ENCODE results near the gene RAB10. TPM values are rescaled to one million over a fixed set of nuclear protein-coding genes. Genes with fewer than 3 reads are reported as not detected.

Gene RAB10
- total and polyA plus RNA-seq, 5 experiments from 2014 or later = 62.6 to 80.5 (median 66.6) TPM

DNA sequence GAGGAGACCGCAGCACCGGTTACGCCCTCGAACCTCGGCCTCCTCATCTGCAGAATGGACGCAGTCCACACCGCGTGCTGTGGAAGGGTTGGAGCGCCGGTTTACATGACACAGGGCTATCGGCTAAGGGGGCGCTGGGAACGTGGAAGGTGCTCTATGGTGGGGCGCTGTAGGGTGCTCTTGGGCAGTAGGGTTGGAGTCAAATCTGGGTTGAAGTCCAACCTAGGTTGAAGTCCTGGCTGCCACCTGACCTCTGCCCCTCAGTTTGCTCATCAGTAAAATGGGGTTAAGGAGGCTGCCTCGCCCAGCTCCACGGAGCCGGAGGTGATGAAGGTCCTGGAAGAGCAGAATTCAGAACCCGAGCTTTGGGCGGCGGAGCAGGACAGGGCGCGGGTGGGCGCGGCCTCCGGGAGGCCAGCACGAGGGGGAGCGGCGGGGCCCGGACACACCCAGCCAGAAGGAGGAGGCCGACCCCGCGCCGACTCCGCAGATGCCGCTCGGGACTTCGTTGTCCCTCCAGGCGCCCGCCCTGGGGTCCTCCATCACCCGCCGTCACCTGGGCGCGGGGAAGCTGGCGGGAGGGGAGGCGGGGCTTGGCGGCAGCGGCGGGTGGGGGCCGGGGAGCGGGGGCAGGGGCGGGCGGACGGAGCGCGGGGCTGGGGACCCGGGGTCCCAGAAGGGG, 138.4 kb downstream of the RAB10 start:
- peaks cover 0 to 9% (median 0%) of the 10 kb centered on the region in 3 donors for H3K36me3 Mint-ChIP-seq
- POLR2A ChIA-PET = interaction anchor here (1.7 kb wide), 1 partner anchor 12 kb away, joined by 9 read pairs; no protein-coding TSS in a partner anchor
- peaks cover 6 to 17% (median 14%) of the 10 kb centered on the region in 4 donors for H3K4me1 Mint-ChIP-seq
- H3K4me3 Mint-ChIP-seq = peak overlapping the region; percentile 74 to 93 (median 82)
- H3K27me3 Mint-ChIP-seq = peaks cover 19 to 61% (median 31%) of the 10 kb centered on the region in 5 donors
- H3K9me3 Mint-ChIP-seq = peaks cover 0 to 2% (median 0%) of the 10 kb centered on the region in 9 donors
- ATAC-seq (peak; percentile 24 to 37), DNase-seq (no peak)
- peak overlapping the region in 3 of 10 donors; percentile 40 to 95 (median 89) for H3K27ac Mint-ChIP-seq

DNA sequence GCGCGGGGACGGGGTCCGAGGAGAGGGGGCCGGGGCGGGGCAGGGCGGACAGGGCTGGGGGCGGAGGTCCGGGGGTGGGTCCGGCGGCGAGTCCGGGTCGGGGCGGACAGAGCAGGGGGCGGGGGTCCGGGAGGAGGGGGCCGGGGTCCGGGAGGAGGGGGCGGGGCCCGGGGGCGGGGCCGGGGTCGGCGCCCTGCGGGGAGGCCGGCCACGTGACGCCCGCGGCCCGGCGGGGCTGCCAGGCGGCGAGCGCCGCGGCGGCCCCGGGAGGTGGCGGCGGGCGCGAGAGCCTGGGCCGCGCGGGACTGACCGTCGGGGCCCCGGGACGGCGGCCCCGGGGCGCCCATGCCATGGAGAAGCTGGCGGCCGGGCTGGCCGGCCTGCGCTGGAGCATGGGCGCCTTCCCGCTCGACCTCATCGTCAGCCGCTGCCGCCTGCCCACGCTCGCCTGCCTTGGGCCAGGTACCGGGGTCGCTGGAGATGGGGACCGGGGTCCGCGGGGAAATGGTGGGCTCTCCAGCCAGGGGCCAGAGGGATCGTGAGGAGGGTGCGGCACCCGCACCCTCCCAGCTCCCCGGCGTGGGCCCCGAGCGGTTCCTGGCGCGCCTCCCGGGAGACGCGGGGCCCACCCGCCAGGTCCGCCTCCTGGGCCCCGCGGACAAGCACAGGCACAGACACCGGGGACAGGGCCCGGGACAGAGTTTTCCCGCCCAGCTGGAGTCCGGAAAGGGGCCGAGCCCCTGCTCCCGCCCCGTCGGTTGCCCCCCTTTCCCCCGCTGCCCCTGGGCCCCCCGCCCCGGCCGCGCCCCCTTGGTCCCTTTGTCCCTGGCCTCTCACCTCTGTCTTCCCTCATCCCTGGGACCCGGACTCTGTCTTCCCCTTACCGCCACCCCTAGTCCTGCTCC, 139.2 kb downstream of the RAB10 start, which contains the start of gene GAREM2:
GAREM2 (plus strand) TSS at position 218 of the 905 bp plus-strand sequence; CDS start at position 351, 133 bp downstream.
- H3K9me3 Mint-ChIP-seq = peaks cover 0 to 2% (median 0%) of the 10 kb centered on the region in 9 donors
- peaks cover 6 to 17% (median 14%) of the 10 kb centered on the region in 4 donors for H3K4me1 Mint-ChIP-seq
- ATAC-seq (peak; percentile 17 to 53), DNase-seq (no peak)
- H3K27me3 Mint-ChIP-seq = peaks cover 19 to 62% (median 31%) of the 10 kb centered on the region in 5 donors
- peaks cover 0 to 9% (median 0%) of the 10 kb centered on the region in 3 donors for H3K36me3 Mint-ChIP-seq
- peak within 1 kb of the TSS in 3 of 10 donors; percentile 40 to 95 (median 89) for H3K27ac Mint-ChIP-seq
- peak within 1 kb of the TSS; percentile 74 to 93 (median 82) for H3K4me3 Mint-ChIP-seq
- POLR2A ChIA-PET = interaction anchor here (1.7 kb wide), 1 partner anchor 11 kb away, joined by 9 read pairs; no protein-coding TSS in a partner anchor

DNA sequence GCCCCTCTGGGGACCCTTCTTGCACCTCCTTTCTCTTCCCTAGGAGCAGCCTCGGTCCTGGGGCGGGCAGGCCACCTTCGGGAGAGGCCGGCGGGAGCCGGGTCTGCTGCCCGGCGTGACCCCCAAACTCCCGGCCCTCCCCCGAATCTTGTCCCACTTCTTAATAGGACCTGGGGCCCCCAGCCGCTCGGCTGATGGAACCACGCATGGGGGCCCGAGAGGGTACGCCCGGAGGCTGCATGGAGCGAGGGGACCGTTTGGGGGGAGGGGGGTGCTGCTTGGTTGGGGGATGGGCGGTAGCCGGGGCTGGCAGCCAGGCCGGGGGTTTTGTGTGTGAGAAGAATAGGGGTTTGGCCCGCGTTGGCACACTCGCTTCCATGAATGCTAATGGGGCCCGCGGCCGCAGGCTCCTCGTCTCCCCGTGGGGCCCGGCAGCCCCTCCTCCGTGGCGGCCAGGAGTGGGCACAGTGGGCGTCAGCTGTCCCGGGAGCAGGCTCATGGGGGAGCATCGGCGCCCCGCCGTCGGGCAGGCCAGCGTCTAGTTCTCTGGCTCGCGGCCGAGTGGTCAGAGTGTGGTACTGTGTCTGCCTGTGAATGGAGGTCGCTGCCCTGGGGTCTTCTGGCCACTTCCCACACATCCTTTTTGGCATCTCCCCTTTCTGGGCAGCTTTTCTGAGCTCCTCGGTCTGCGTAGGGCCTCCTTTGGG, 140.0 kb downstream of the RAB10 start:
- peak overlapping the region; percentile 55 to 86 (median 76) for H3K4me3 Mint-ChIP-seq
- peak overlapping the region in 1 of 10 donors; percentile 63 for H3K27ac Mint-ChIP-seq
- DNase-seq = peak in 2 of 10 donors; percentile 14 to 50
- peaks cover 6 to 22% (median 17%) of the 10 kb centered on the region in 4 donors for H3K4me1 Mint-ChIP-seq
- H3K36me3 Mint-ChIP-seq = peaks cover 0 to 9% (median 0%) of the 10 kb centered on the region in 3 donors
- H3K9me3 Mint-ChIP-seq = peaks cover 0 to 2% (median 0%) of the 10 kb centered on the region in 9 donors
- ATAC-seq = no peak
- POLR2A ChIA-PET = interaction anchor here (1.7 kb wide), 1 partner anchor 10 kb away, joined by 9 read pairs; no protein-coding TSS in a partner anchor
- H3K27me3 Mint-ChIP-seq = peaks cover 19 to 63% (median 31%) of the 10 kb centered on the region in 5 donors

DNA sequence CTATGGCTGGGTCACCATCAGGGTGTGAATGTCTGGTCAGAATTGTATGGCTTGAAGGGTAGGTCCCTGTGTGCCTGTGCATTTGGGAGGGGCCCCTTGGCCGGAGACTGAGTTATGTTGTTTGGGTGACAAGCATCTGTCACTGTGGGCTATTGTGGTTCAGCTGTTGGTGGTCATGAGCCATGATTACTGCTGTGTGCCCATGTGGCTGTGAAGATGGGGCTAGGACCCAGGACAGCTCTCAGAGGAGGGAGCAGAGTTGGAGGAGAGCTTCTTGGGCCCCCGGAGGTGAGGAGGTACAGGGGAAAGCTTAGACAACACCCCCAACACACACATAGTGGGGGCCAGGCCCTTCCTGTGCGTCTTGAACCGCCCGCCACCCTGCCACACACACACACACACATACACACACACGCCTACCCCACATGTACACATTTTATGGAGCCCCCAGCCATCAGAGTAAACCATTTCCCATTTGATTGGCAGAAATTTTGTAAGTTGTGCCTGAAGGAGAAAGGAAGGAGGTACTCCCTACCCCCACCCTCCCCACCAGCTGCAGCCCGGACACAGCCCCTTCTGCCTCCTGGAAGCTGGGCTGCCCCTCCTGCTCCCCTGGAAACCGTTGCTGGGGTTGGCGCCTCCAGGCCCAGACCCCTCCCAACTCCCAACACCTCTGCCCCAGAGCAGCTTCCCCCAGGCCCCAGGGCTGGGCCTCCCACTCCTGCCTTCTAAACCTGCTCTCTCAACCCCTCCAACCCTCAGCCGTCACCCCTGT, 141.0 kb downstream of the RAB10 start:
- peaks cover 0 to 9% (median 0%) of the 10 kb centered on the region in 3 donors for H3K36me3 Mint-ChIP-seq
- peaks cover 10 to 30% (median 21%) of the 10 kb centered on the region in 4 donors for H3K4me1 Mint-ChIP-seq
- H3K9me3 Mint-ChIP-seq = peaks cover 0 to 2% (median 0%) of the 10 kb centered on the region in 9 donors
- POLR2A ChIA-PET = interaction anchor here (0.6 to 1.4 kb wide), 2 partner anchors 9 to 35 kb away, joined by 3 to 5 read pairs; no protein-coding TSS in a partner anchor
- H3K27me3 Mint-ChIP-seq = peaks cover 22 to 73% (median 32%) of the 10 kb centered on the region in 5 donors
- peak overlapping the region in 9 of 10 donors; percentile 2 to 86 (median 78) for H3K4me3 Mint-ChIP-seq
- ATAC-seq = no peak
- DNase-seq = no peak
- H3K27ac Mint-ChIP-seq = peak overlapping the region in 3 of 10 donors; percentile 44 to 63 (median 46)

DNA sequence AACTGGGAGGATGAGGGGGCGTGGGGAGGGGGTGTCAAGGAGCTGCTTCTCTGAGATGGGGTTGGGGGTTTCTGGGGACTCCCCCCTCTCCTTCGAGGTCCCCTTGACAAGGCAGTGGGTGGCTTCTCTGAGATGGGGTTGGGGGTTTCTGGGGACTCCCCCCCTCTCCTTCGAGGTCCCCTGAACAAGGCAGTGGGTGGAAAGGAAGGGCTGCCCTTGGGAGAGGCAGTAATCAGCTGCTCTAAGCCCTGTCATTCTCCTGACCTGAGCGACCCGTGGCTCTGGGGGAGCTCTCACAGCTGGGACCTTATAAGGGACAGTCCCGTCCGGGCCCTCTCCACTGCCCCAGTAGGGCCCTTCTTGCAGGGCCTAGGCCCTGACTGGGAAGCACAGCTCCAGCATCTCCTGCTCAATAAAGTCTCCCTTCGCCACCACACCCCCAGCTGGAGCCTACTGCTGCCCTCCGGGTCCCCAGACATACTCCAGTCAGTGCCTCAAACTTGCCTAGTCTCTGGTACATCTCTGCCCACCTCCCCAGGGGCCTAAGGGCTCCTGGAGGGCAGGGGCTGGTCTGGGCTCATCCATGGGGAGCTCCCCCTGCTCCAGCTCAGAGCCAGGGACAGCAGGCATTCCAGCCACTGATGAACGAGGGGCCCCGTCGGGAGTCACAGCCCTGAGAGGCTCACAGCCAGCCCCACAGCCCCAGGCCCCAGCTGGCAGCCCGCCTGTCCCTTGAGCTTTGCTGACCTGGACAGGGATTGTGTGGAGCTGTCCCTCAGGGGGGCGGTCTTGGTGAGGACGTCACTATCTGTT, 141.8 kb downstream of the RAB10 start:
- no peak overlapping the region for H3K27ac Mint-ChIP-seq
- no peak overlapping the region for H3K4me3 Mint-ChIP-seq
- H3K27me3 Mint-ChIP-seq = peaks cover 28 to 80% (median 37%) of the 10 kb centered on the region in 5 donors
- DNase-seq (peak in 1 of 10 donors; percentile 17), ATAC-seq (no peak)
- H3K36me3 Mint-ChIP-seq = peaks cover 0 to 9% (median 0%) of the 10 kb centered on the region in 3 donors
- POLR2A ChIA-PET = interaction anchor here (1.4 kb wide), 1 partner anchor 9 kb away, joined by 5 read pairs; no protein-coding TSS in a partner anchor
- H3K4me1 Mint-ChIP-seq = peaks cover 15 to 37% (median 25%) of the 10 kb centered on the region in 4 donors
- peaks cover 0 to 2% (median 0%) of the 10 kb centered on the region in 9 donors for H3K9me3 Mint-ChIP-seq

DNA sequence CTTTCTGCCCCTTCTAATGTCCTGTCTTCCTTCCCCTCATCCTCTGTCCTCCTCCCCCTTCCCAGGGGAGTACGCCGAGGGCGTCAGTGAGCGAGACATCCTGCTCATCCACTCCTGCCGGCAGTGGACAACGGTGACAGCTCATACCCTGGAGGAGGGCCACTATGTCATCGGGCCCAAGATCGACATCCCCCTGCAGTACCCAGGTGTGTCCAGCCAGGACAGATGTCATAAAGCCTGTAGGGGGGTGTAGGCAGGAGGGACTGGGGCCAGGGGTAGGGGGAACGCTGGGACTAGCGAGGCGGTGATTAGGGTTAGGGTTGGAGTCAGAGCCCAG, 142.4 kb downstream of the RAB10 start:
- Mint-ChIP-seq H3K4me3 (peak overlapping the region in 1 of 10 donors; percentile 50), H3K27me3 (peaks cover 32 to 80% (median 40%) of the 10 kb centered on the region in 5 donors), H3K9me3 (peaks cover 0 to 2% (median 0%) of the 10 kb centered on the region in 9 donors), H3K4me1 (peaks cover 17 to 37% (median 25%) of the 10 kb centered on the region in 4 donors), H3K27ac (no peak overlapping the region), H3K36me3 (peaks cover 0 to 9% (median 0%) of the 10 kb centered on the region in 3 donors)
- ATAC-seq = no peak
- POLR2A ChIA-PET = interaction anchor here (1.4 kb wide), 1 partner anchor 8 kb away, joined by 5 read pairs; no protein-coding TSS in a partner anchor
- peak in 1 of 10 donors; percentile 10 for DNase-seq

DNA sequence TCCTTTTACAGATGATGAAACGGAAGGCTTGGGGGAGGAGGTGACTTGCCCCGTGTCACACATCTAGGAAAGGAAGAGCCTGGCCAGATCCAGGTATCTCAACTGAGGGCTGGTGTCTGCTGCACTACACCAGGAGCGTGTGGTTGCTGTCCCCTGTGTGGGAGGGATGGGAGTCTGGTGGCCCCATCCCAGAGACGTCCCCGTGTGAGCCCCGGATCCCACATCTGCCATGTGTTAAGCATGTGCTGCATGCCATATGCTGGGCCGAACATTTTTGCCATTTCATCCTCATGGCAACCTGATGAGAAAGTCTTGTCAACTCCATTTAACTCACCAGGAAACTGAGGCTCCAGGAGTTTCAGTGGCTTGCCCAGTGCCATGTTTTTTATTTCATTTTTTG, 143.2 kb downstream of the RAB10 start:
- DNase-seq = no peak
- no peak overlapping the region for H3K27ac Mint-ChIP-seq
- POLR2A ChIA-PET = no interaction called here
- peaks cover 28 to 80% (median 34%) of the 10 kb centered on the region in 5 donors for H3K27me3 Mint-ChIP-seq
- H3K36me3 Mint-ChIP-seq = peaks cover 0 to 4% (median 0%) of the 10 kb centered on the region in 3 donors
- H3K4me3 Mint-ChIP-seq = peak overlapping the region in 1 of 10 donors; percentile 24
- peaks cover 14 to 28% (median 19%) of the 10 kb centered on the region in 4 donors for H3K4me1 Mint-ChIP-seq
- H3K9me3 Mint-ChIP-seq = no peaks in the 10 kb centered on the region
- ATAC-seq = no peak

DNA sequence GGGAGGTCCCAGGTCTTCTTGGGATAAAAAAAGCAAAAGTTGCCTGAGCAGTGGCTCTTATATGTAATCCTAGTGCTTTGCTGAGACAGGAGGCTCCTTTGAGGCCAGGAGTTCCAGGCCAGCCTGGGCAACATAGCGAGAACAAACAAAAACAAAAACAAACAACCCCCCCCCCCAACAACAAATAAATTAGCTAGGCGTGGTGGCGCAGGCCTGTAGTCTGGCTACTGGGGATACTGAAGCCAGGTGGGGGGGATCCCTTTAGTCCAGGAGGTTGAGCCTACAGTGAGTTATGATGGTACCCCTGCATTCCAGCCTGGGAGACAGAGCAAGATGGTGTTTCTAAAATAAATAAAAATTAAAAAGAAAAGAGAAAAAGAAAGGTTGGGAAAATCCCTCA, 144.4 kb downstream of the RAB10 start:
- no peak for ATAC-seq

DNA sequence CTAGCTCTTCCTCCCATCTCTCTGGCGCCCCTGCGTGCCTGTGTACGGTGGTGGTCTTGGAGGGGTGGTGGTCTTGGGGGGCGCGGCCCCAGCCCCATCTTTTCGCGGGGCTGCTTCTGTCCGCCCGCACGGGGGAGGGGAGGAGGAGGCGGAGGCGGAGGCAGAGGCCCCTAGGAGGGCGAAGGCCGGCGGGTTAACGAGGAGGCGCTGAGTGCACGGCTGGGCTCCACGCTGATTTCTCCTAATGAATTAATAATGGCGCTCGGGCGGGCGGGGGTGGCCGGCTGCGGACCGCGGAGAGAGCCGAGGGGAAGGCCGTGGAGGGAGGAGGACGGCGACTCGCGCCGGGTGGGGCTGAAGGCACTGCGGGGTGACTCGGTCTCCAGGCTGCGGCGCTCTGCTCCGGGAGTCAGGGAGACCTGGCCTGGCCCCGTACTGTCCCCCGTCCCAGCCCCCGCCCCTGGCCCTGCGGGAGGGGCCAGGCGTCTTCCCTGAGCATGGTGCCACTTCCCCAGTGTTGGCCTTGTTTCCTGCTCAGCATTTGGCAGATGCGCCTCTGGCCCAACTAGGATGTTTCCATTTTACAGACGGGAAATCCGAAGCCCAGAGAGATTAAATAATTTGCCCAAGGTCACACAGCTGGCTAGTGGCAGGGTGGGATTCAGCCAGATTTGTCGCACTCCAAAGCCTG, 145.0 kb downstream of the RAB10 start:
- no peak overlapping the region for H3K27ac Mint-ChIP-seq
- peaks cover 25 to 71% (median 31%) of the 10 kb centered on the region in 5 donors for H3K27me3 Mint-ChIP-seq
- H3K4me1 Mint-ChIP-seq = peaks cover 11 to 25% (median 20%) of the 10 kb centered on the region in 4 donors
- H3K9me3 Mint-ChIP-seq = no peaks in the 10 kb centered on the region
- ATAC-seq (peak; percentile 58 to 72), DNase-seq (no peak)
- POLR2A ChIA-PET = no interaction called here
- peaks cover 0 to 2% (median 0%) of the 10 kb centered on the region in 3 donors for H3K36me3 Mint-ChIP-seq
- peak overlapping the region; percentile 29 to 81 (median 68) for H3K4me3 Mint-ChIP-seq

More for the DNA sequence above, 144.4 kb downstream of the RAB10 start:
- Mint-ChIP-seq H3K27me3 (peaks cover 25 to 77% (median 31%) of the 10 kb centered on the region in 5 donors), H3K4me1 (peaks cover 11 to 25% (median 17%) of the 10 kb centered on the region in 4 donors), H3K9me3 (no peaks in the 10 kb centered on the region), H3K36me3 (peaks cover 0 to 2% (median 0%) of the 10 kb centered on the region in 3 donors), H3K4me3 (peak overlapping the region in 6 of 10 donors; percentile 30 to 69 (median 56)), H3K27ac (no peak overlapping the region)
- no peak for DNase-seq
- POLR2A ChIA-PET = no interaction called here

DNA sequence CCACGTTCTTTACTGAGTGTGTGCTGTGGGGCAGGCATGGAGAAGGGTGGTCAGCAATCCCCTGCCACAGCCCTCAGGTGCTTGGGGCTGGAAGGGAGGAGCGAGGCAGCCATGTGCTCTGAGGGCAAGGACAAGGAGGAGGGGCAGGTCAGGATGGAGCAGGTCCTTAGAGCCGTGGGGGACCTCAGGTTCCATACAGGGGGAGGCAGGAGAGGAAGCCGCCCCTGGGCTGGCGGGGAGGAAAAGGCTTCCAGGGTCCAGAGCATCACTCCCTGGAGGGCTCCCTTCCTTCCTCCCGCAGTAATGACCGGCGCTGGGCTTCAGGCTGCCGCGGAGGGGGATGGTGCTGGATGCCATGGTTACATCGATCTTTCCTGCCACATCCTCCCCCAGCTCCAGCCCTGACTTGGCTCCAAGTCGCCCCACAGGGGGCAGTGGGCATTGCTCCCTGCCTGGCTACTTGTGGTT, 145.6 kb downstream of the RAB10 start:
- POLR2A ChIA-PET = no interaction called here
- DNase-seq = no peak
- Mint-ChIP-seq H3K4me1 (peaks cover 11 to 21% (median 20%) of the 10 kb centered on the region in 4 donors), H3K4me3 (peak overlapping the region; percentile 29 to 81 (median 64)), H3K27ac (peak overlapping the region in 1 of 10 donors; percentile 63), H3K36me3 (no peaks in the 10 kb centered on the region), H3K27me3 (peaks cover 22 to 65% (median 27%) of the 10 kb centered on the region in 5 donors), H3K9me3 (no peaks in the 10 kb centered on the region)
- peak; percentile 3 to 16 for ATAC-seq
